Coronary artery (tissue), 2 donors: ENCODE data around the gene KPTN.

Experiments
- DNase-seq: peaks from one replicate; pipeline ENCODE4 v3.0.0-alpha.2; 2017; ENCODE audit warnings: low spot score
- H3K27ac ChIP-seq, 2 donors: fragments of 200-600 bp; sonication (generic); one replicate each; pipeline ENCODE4 v1.5.1; 2016 to 2019
- H3K4me3 ChIP-seq: fragments of 200-600 bp; sonication (generic); 2 replicates; pipeline ENCODE4 v1.5.1; 2016; ENCODE audit warnings: mild to moderate bottlenecking, moderate library complexity
- CTCF ChIP-seq: fragments of 200-600 bp; sonication (generic); IDR thresholded peaks from one replicate; pipeline ENCODE4 v1.5.1; 2019; ENCODE audit warnings: antibody characterized with exemption

The KPTN gene

GRCh38 chr19:47476438-47476972 lies 7.5 kb downstream of the KPTN start:
- TF ChIP-seq CTCF = no peak
- no peak for DNase-seq
- Histone ChIP-seq H3K4me3 (no peak overlapping the region), H3K27ac (no peak overlapping the region)

GRCh38 chr19:47475465-47475864 lies 8.6 kb downstream of the KPTN start:
- no peak overlapping the region for H3K4me3 ChIP-seq
- TF ChIP-seq CTCF = no peak
- no peak for DNase-seq
- no peak overlapping the region for H3K27ac ChIP-seq

GRCh38 chr19:47473336-47473735 lies 10.7 kb downstream of the KPTN start:
- H3K27ac ChIP-seq = no peak overlapping the region
- no peak overlapping the region for H3K4me3 ChIP-seq
- TF ChIP-seq CTCF = no peak
- no peak for DNase-seq

GRCh38 chr19:47471733-47472457 lies 12.1 kb downstream of the KPTN start, which contains the start of gene SLC8A2:
Gene SLC8A2 (minus strand): TSS chr19:47471893. CDS start chr19:47466403, 5,490 bp downstream.
- no peak within 1 kb of the TSS for H3K27ac ChIP-seq
- TF ChIP-seq CTCF = no peak
- DNase-seq = peak; percentile 84
- H3K4me3 ChIP-seq = peak within 1 kb of the TSS; percentile 57

GRCh38 chr19:47471381-47471732 lies 12.7 kb downstream of the KPTN start:
- no peak overlapping the region for H3K27ac ChIP-seq
- H3K4me3 ChIP-seq = peak overlapping the region; percentile 57
- DNase-seq = no peak
- TF ChIP-seq CTCF = no peak

- Histone ChIP-seq H3K27ac (no peak overlapping the region), H3K4me3 (no peak overlapping the region)
- no peak for TF ChIP-seq CTCF
- no peak for DNase-seq
Observed at GRCh38 chr19:47470447-47471195, 13.4 kb downstream of the KPTN start.
